ENCODE measurements around the gene ANXA8.
"Not testable (repeated sequence)": the region's sequence is repeated elsewhere in the genome, so short reads cannot be mapped to it uniquely, and the experiment has no call there.

GRCh38 chr10:47473516-47473915 is 10.4 kb downstream of the ANXA8 start:
- TF ChIP-seq, protein P1, sequence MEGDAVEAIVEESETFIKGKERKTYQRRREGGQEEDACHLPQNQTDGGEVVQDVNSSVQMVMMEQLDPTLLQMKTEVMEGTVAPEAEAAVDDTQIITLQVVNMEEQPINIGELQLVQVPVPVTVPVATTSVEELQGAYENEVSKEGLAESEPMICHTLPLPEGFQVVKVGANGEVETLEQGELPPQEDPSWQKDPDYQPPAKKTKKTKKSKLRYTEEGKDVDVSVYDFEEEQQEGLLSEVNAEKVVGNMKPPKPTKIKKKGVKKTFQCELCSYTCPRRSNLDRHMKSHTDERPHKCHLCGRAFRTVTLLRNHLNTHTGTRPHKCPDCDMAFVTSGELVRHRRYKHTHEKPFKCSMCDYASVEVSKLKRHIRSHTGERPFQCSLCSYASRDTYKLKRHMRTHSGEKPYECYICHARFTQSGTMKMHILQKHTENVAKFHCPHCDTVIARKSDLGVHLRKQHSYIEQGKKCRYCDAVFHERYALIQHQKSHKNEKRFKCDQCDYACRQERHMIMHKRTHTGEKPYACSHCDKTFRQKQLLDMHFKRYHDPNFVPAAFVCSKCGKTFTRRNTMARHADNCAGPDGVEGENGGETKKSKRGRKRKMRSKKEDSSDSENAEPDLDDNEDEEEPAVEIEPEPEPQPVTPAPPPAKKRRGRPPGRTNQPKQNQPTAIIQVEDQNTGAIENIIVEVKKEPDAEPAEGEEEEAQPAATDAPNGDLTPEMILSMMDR (IDR thresholded peaks at IDR 0.05), result not testable (repeated sequence)
- TF ChIP-seq POLR2A, POLR2AphosphoS5, EP300 (IDR thresholded peaks at IDR 0.05): not testable (repeated sequence)

Measured in upper lobe of left lung (tissue), 4 donors.